NCI-H146 treated with DMSO at 0.1 percent for 48 hours (cell line): ENCODE data around the gene IFI30.

Experiments used
- DNase-seq: peaks from one replicate; lab custom pipeline; 2025; ENCODE audit not compliant: unreplicated experiment; lab: John Stamatoyannopoulos, UW

Gene IFI30

DNA sequence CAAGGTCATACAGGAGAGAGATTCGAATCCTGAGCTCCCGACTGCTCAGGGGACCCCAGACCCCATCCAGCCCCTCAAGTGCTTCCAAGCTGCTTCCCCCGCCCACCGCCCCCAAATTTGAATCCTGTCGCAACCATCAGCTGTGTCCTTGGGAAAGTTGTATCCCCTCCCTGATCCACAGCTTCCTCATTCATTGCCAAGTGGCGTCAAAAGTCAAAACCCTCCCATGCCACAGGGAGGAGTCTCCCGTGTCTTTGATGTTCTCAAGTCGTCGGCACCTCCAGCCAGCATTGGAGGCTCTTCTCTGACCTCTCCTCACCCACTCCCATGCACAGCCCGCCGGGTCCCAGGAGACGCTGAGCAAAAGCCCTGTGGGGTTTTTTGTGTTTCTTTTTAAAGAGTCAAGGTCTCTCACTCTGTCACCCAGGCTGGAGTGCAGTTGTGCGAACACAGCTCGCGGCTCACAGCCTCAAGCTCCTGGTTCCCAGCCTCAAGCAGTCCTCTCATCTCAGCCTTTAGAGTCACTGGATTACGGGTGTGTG lies 2.8 kb upstream of the IFI30 start:
- DNase-seq, result no peak

DNA sequence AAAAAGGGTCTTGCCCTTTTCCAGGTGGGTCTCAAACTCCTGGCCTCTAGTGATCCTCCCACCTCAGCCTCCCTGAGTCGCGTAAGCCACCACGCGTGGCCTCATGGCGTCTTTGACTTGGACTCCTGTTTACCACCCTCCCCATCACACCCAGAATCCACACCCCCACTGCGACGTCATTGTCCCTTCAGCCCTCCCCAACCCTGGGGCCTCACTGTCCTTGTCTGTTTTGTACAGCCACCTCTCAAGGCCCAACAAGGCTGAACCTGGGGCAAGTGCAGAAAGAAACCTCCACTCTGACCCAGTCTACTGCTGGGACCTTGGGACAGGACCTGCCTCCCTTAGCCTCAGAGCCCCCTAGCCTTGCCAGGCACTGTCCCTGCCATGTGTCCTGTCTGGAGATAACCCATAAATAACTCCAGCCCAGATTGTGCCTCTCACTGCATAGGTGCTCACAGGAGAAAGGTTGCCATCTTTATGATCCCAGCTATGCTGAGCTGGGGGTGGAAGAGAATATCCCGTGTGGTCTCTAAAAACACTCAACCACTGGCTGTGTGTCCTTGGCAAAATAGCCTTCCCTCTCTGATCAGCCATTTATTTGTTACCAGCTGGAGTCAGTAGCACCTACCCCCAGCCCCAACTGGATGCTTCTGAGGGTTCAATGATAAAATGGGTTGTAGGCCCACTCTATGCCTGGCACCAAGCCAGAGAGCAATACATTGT lies 1.8 kb upstream of the IFI30 start:
- no peak for DNase-seq

DNA sequence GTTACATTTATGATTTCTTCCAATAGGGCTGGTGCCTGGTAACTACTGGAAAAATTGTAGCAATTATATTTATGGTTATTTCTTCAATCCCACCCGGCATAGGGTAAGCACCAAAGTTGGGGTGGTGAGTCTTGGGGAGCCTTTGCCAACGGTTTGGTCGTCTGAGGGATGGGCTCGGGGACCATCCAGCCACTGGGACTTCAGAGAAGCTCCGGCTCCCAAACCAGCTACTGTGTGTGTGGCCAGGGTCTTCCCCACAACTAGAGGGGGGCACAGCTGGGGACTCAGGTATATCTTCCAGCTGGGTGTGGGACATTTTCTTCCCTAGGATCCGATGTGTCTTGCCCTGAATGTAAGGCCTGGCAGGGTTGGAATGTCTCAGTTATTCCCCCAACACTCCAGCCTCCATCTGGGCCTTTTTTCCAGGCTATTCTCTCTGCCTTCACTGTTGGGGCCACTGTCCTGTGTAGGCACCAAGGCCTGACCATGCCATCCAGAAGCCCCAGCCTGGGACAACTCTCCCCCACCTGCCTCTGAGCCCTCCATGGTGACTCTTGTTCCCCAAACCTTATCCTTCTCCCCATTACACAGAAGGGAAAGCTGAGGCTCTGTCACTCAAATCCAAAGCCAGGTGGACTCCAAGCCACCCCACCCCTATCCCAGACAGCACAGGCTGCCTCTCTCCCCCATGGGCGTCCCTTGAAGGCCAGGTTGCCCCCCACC lies 1.1 kb upstream of the IFI30 start:
- no peak for DNase-seq

DNA sequence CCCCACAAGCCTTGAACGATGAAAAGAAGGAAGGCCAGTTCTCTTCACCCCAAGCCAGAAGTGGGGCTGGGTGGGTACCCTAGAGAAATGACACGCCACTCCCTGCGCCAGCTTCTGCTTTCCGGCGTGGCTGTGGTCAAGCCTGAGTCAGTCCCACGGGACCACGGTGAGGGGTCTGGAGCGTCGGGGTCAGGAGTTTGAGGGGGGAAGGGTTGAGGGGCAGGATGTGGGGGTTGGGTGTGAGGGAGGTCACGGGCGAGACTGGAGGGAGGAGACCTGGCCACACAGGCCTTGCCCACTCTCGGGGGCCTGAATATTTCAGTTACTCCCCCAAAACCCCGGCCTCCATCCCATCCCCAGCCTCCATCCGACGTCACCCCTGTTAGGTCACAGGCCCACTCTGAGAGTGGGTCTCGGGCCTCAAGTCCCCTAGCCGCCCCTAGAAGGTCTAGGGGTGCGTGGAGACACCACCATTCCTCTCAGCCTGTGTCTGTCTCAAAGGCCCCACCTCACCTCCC lies 500 bp upstream of the IFI30 start:
- DNase-seq, result no peak

DNA sequence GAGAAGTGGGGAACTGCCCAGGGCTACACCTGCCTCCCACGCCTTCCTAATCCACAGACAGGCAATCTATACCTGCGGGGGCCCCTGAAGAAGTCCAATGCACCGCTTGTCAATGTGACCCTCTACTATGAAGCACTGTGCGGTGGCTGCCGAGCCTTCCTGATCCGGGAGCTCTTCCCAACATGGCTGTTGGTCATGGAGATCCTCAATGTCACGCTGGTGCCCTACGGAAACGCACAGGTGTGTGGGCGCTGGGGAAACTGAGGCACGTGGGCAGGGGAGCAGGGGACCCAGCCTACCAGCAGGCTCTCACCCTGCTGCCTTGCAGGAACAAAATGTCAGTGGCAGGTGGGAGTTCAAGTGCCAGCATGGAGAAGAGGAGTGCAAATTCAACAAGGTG lies 1.4 kb downstream of the IFI30 start:
- no peak for DNase-seq

DNA sequence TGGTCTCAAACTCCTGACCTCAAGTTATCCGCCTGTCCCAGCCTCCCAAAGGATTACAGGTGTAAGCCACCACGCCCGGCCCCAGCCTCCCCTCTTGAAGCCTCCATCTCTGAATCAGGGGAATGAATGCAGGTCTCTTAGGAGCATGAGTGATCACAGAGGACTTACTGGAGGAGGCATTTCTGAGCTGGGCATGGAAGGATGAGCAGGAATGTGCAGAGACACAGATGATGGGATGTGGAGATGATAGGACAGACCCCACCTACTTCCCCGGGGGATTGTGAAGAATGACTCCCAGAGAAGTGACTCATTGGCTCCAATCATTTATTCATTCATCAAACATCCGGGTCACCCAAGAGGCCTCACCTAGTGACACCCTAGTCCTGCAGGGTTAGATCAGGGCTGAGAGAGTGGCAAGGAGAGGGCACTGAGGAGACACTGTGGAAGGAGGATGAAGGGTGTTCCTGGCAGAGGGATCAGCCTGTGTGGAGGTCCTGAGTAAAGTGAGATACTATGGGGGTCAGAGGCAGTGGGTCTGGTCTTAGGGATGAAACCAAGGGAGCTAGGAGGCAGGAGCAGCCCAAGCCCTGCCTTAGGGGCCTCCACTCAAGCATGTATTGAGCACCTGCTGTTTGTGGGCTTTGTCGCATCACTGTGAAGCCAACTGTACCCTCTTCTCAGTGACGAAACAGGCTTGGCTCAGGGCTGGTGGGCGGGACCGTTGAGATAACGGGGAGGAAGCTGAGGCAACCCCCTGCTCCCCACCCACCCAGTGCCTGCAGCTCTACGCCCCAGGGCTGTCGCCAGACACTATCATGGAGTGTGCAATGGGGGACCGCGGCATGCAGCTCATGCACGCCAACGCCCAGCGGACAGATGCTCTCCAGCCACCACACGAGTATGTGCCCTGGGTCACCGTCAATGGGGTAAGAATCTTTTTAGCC lies 3.0 kb downstream of the IFI30 start:
- DNase-seq, result no peak

DNA sequence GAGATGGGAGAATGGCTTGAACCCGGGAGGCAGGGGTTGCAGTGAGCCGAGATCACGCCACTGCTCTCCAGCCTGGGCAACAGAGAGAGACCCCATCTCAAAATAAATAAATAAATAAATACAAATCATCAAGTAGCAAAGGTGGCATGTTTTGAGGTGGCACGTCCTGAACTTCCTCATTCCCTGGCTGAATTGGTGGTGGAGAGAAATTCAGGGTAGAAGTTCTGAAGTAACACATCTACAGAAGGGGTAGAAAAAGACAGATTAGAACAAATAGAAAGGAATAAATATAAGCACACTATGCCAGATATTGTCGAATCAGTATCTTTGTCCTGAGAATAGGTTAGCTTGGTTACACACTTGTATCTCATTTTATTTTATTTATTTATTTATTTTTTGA lies 6.3 kb downstream of the IFI30 start:
- DNase-seq, result no peak

DNA sequence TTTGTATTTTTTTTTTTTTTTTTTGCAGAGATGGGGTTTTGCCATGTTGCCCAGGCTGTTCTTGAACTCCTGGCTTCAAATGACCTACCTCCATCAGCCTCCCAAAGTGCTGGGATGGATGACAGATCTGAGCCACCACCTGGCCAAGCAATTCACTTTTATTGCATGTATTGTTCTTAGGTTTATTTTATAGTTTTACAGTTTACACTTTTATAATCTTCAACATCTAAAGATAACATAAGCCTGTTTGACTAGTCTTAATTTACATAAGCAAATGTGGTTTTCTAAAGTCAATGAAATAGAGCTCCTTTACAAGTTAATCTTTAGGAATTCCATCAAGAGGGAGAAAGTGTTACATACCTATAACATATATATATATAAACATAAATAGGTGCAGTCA lies 9.9 kb downstream of the IFI30 start:
- DNase-seq, result no peak

DNA sequence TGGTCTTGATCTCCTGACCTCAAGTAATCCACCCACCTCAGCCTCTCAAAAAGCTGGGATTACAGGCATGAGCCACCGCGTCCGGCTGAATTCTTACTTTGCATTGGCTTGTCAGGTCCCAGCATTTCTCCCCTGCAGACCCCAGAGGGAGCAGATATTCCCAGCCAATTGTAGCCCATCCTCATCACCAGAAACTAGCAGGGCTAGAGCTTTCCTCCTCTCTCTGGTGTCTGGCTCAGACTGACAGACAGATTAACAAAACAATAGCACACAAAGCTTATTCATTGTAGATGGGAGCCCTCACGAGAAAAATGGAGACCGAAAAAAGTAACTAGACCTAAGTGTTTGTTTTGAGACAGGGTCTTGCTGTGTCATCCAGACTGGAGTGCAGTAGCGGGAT lies 11.9 kb downstream of the IFI30 start:
- no peak for DNase-seq

DNA sequence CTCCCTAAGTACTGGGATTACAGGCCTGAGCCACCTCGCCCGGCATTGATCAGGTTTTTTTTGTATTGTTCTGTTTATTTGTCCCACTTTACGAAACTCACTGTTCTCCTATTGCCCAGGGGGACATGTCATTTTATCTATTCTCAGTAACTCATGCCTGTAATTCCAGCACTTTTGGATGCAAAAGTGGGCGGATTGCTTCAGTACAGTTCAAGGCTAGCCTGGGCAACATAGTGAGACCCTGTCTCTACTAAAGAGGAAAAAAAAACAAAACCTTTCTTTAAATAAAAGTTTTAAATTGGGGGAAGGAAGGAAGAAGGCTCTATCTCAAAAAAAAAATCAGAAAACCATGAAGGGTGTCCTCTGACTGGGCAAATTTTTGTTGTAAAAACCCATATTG lies 16.7 kb downstream of the IFI30 start:
- no peak for DNase-seq

DNA sequence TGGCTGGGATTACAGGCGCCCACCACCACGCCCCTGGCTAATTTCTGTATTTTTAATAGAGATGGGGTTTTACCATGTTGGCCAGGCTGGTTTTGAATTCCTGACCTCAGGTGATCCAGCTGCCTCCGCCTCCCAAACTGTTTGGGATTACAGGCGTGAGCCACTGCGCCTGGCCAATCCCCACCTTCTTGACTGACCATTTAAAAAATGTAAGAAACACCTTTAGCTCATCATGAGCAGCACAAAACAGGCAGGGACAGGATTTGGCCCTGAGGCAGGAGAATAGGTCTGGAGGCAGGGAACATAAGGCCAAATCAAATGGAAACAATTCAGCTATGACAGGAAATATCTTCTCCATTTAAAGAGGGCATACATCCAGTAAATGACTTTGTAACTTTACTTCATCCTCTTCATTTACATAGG lies 18.0 kb downstream of the IFI30 start:
- DNase-seq, result no peak

DNA sequence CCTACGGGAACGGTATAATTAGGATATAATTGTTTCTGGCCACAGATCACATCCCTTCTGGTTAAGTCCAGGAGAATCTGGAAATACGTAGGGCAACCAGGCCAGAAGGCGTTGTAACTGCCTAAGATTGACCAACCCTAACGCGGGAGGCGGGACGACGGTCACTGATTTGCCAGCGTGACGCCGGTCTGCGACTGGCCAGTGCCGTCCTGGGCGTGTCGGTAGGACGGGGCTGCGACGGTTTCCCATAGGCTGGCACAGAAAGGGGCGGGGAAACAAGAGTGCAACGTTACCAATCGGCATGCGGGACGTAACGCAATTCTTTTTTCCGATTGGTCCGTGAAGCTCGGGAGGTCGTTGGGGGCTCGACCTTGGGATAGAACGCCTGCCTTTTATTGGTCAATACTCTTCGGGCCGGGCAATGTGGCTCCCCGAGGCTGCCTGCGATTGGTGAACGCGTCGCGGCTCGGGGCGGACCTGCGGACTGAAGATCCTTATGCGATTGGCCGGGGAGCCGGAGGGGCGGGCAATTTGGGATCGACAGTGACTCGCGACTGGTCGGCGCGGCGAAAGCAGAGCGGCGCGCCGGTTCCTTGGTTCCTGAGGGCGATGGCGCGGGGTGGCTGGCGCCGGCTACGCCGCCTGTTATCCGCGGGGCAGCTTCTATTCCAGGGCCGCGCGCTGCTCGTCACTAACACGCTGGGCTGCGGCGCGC lies 19.2 kb downstream of the IFI30 start, which contains the start of gene MPV17L2:
TSS of gene MPV17L2 (plus strand) at position 546 of the 715 bp plus-strand sequence. CDS start at position 610, 64 bp downstream.
- peak; percentile 99 for DNase-seq

DNA sequence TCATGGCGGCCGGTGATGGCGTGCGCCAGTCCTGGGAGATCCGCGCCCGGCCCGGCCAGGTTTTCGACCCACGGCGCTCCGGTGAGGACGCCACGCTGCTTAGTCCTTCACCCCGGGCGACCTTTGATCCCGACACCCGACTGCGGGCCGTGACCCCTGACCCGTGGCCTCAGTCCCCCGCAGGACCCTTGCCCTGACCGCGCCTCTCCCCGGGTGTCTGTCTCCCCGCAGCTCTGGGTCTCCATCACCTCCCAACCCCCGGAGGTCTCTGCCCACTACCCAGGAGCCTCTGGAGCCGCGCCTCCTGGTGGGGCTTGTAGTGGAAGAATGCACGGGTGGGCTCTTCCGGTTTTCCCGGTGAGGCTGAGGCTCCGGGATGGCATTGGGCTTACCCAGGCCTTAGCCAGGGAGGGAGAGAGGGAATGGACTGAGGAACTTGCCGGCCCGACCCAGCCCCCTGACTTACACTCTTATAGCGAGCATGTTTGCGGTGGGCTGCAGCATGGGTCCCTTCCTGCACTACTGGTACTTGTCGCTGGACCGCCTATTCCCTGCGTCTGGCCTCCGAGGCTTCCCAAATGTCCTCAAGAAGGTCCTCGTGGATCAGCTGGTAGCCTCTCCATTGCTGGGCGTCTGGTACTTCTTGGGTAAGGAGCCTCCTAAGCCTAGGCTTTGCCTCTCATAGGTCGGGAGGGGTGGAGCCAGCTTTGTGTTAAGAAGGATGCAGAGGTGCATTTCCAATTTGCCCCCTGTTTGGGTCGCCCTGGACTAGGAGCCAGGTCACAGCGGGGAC lies 20.0 kb downstream of the IFI30 start:
- DNase-seq, result no peak

DNA sequence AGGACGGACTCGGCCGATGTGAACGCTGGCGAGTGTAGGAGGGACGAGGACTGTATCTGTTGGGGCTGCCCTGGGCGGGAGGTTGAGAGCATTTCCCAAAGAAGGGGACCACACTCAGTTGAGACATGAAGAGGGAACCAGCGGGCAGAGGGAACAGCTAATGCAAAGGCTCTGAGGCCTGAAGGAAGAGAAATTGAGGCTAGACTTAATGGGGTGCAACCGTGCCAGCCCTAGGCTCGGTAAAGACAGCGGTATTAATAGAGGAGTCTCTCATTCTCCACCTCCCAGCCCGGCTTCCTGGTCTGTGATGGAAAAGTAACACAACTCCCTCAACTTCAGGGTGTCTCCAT lies 20.5 kb downstream of the IFI30 start:
- DNase-seq, result no peak

DNA sequence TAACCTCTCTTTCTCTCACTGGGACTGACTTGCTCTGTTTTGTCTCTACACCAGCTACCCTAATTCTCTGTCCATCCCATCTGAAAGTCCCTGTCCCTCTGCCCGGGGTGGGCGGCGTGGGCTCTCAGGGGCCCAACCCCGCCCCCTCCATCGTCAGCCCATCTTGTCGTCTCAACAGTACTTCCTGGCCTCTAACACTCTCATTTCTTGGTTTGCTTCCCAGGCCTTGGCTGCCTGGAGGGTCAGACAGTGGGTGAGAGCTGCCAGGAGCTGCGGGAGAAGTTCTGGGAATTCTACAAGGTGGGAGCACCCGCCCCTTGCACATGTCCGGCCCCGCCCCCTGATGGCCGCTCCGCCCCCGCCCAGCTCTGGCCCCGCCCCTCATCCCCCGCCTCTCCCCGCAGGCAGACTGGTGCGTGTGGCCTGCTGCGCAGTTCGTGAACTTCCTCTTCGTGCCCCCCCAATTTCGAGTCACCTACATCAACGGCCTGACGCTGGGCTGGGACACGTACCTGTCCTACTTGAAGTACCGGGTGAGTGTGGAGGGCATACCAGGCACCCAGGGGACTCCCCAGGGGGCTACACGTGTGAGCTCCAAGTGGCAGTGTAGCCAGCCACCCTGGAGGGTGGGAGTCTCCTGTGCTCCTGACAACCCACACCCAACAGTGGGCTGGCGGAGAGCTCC lies 21.1 kb downstream of the IFI30 start:
- DNase-seq, result no peak

DNA sequence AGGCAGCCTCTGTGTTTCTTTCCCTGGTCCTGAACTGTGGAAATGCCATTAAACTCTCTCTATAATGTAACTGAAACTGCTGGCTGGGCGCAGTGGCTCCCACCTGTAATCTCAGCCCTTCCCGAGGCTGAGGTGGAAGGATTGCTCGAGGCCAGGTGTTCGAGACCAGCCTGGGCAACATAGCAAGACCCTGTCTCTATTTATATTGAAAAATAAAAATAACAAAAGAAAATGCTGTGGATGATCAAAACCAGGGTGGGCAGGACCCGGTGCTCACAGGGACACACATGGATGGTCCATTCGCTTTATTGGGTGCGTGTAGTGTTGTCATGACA lies 22.9 kb downstream of the IFI30 start:
- DNase-seq, result no peak

DNA sequence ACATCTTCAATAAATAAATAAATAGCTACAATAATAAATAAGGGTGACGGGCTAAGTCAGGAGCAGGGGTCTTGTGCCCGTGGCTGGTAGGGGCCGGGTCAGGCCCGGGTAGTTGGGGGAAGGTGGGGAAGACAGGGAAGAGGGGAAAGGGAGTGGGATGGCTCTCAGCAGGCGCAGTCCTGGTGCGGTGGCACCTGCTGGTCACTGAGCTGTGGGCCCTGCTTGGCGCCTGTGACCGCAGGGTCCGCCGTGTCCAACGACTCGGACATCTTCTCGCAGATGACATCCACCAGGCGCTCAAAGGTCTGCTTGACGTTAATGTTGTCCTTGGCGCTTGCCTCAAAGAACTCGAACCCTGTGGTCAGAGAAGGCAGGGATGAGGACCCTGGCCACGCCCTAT lies 23.7 kb downstream of the IFI30 start:
- DNase-seq, result no peak

DNA sequence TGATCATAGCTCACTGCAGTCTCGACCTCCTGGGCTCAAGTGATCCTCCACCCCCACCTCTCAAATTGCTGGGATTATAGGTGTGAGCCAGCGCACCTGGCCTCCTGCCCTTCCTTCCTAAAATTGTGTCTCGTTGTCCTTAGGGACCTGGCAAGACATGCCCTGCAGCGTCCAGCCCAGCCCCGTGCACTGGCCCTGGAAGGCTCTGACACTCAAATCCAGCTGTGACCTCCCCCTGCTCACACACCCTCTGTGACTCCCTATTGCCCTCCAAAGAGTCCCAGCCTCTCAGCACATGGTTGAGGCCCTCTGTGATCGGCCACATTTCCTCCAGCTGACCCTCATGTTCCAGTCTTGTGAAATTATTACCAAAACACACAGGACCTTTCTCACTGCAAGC lies 24.3 kb downstream of the IFI30 start:
- no peak for DNase-seq

DNA sequence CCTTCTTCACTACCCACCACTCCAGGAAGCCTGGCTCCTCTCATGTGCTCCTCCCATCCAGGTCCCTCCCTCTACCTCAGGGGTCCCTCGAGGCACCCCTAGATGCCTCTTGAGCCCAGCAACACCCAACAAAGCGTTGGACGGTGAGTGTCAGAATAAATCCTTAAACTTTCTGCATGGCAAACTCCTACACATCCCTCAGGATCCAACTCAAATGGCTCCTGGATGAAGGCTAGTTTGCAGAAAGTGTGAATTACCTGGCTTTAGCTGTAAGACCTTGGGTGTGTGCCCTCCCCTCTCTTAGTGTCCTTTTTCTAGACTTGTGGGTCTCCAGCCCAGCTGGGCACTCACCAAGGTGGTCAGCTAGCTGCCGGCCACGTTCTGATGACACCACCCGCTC lies 24.8 kb downstream of the IFI30 start:
- no peak for DNase-seq
